HG03432 (cell line): ENCODE results near the gene PTPRO.
"Not testable (repeated sequence)": the region's sequence is repeated elsewhere in the genome, so short reads cannot be mapped to it uniquely, and the experiment has no call there.

ENCODE experiments used
- ATAC-seq: cut with Tn5 transposase; IDR thresholded peaks from one replicate; pipeline ENCODE4 v1.9.1; 2021; ENCODE audit warnings: mild to moderate bottlenecking, moderate library complexity; ENCODE audit not compliant: unreplicated experiment

Gene PTPRO

DNA sequence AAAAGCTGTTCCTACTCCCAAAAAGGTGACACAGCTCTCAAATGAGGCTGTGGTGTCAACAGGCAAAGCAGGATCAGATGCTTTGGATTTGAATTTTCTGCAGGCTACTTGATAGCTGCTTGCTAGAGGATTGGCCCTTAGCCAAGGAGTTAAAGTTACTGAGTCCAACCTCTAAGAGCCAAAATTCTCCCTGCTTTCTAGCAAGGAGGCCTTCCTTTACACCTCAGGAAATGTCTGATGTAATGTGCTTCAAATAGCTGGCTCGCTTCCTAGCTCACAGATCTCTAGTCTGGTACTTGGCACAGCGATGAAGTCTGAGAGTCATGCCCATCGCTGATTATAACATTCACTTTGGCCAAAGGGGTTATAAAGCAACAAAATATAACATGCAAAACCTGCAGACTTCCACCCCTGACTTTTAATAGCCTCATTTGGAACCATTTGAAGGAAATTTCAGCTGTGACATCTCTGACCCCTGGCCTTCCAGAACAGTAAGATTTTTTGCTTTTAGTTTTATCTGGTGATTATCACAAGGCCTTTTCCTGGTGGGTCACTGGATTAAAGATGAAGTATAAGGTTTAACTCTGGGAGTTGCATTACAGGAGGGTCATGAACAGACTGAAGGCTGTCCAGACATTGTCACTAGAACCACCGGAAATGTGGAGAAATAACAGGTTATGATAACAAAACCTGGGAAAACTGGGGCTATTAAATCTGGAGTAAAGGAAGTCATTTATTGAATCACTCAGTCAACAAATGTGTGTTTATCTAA lies 277.1 kb downstream of the PTPRO start:
- ATAC-seq = no peak

DNA sequence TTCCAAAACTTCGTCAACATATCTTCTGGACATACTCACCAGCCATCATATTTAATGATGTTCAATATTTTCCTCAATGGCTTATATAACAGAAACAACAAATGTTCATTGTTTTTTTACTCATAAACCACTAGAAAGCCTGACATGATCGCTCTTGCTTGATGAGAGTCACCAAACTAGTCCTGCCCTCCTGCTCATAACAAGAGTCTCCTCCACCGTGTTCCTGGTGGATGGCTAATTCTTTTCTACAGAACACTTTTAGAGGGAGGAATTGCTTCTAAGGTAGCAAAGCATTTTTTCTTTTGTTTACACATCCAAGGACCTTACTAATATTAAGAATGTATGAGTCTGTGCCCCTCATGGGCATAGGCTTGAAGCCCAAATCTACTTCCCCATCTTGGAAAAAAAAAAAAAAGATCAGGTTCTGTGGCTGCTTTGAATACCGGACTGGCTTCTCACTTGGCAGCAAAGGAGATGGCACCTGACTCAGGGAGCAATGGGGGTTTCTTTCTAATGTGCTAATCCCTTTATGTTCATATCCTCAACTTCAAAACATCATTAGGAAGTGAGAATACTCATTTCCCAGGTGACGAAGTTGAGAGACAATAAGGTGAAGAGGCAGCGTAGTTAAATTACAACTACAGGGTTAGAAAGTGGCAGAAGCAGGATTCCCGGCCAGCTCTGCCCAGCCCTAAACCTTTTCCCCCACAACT lies 278.1 kb downstream of the PTPRO start:
- ATAC-seq = no peak

DNA sequence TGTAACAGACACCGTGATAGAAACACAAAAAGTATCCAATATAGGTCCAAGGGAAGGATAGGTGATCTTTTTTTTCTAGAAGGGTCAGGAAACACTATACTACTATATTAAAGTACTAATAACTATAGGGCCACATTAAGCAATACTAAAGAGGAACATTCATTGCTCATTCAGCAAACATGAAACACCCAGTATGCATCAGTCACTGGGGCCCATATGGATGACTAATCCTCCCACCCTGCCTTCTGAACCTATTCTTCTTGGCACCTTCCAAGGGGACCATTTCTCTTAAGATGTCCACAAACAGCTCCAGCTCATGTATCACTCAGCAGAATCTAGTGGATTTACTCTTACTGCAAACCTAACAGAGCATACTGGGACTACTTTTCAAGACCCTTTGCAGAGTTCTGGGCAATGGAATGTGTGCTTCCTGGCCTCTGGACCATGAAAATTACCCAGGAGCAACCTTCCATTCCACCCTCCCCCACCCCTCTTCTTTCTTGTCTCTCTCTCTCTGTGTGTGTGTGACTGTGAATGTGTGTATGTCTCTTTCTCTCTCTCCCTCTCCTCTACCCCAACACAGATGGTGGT lies 279.0 kb downstream of the PTPRO start:
- ATAC-seq = no peak

DNA sequence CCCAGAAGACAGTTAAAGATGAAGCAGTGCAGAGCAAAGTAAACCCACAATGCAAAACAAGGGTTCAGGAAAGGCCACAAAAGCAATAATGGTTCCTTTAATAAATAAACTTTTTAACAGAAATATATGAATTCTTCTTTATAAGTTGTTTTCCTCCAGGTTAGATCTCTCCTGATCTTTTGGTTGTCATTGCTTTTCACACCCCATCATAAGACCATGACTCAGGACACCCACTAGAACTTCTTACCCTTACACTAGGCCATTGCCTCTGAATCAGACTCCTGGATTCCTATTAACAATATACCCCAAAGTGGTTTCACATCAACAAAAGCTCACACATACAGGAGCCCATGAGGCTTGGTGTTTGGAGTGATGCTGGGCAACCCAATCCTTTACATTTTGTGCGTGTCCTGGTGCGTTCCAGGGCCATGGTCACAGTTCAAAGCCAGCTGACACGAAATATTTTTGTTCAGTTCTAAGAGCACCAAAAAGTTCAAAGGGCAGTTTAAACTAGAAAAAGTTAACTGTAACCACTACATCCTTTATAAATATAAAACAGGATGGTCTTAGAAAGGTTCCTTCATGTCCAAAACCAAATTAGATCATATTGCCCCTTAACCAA lies 279.9 kb downstream of the PTPRO start:
- ATAC-seq = no peak

DNA sequence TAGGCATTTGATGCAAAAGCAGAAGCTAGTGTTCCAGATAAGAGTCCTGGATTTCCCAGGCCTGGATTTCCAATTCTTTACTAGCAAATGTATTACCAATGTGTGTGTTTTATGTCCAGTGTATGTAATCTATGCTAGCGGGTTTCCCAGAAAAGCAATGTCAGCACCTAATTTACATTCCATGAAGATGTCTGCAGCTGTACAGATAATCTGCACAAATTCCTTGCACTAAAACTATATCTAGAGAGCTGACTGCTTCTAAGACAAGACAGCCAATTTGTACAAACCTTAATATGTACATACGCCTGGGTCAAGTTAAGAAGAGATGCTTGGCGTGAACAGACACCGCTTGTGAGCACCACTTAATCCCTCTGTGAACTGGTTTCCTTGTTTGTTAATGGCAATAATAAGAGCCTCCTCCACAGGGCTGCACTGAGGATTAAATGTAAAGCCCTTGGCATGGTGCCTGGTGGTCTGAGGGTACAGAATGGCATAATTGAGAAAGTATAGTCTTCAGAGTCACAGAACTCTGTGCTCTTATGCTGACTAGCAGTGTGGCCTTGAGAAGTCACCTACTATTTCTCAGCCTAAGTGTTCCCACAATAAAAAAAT lies 281.3 kb downstream of the PTPRO start:
- no peak for ATAC-seq

DNA sequence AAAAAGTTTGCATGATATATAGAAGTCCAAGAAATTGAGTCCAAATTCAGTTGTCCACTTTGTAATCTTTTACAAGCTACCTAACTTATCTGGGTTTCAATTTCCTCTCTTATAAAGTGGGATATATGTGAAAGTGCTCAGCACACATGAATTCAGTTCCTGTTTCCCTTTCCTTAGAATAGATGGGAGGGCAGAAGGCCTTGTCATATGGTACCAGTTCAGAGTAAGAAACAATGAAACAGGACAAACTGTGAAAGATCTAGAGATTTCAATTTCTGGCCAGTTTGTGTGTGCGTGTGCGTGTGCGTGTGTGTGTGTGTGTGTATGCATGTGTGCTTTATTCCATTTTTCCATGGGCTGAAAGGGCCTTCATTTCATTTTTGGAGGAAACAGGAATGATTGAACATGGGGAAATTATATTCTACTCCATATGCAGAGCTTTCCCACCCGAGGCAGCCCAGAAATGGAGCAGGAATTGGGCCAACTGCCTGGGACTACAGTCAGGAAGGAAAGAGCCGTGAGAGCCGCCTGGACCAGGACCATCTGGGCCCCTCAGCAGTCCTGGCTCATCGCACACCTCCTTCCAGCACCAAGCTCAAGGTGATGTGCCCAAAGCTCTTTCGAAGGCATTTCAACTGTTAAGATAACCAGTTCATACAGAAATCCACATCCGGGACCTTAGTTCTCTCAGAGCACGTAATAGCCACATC lies 283.7 kb downstream of the PTPRO start:
- no peak for ATAC-seq

DNA sequence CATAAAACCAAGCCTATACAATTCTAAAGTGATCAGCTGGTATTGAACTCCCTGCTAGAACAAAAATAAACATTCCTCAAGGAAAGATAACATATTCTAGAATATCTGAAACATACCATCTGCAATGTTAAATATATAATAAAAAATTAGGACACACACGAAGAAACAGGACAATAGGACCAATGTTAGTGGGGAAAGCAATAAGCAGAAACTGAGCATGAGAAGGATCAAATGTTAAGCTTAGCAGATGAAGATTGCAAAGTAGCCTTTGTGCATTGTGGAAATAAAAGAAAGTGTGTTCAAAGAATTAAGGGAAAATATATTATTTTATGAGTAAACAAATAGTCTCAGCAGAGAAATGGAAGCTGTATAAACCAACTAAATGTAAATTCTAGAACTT lies 286.1 kb downstream of the PTPRO start:
- no peak for ATAC-seq

DNA sequence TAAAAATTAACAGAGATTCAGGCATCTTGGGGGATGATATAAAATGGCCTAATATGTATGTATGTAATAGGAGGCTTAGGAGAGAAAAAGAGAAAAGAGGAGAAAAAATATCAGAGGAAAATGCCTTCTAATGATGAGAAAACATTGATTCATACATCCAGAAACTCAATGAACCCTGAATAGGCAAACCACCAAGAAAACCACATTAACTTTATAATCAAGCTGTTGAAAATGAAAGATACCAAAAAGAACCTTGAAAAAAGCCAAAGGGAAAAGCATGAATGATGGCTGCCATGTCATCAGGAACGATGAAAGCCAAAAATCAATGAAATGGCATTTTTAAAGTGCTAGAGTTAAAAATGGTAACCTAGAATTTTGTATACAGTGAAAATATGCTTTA lies 286.6 kb downstream of the PTPRO start:
- ATAC-seq = no peak

DNA sequence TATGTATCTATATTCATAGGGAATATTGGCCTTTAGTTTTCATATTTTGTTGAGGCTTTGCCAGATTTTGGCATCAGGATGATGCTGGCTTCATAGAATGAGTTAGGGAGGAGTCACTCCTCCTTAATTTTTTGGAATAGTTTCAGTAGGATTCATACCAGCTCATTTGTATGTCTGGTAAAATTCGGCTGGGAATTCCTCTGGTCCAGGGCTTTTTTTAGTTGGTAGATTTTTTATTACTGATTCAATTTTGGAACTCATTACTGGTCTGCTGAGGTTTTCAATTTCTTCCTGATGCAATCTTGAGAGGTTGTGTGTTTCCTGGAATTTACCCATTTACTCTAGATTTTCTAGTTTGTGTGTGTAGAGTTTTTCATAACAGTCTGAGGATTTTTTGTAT lies 291.7 kb downstream of the PTPRO start:
- no peak for ATAC-seq

DNA sequence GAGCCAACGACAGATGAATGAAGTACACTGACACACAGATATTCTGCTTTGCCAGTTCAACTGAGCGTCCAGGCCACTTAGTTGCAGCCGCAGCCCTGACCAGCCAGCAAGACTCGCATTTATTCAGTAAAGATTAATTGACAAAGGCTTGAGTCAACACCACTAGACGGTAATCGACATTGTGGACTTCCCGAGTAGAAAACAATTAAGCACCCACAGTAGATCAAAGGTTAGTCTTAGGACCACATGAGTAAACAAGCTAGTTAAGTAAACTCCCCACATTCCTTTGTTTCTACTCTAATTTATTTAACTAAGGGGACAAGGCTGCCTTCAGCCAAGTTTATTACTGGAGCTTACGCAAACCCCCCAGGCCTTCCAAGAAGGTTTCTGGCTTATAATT lies 294.2 kb downstream of the PTPRO start:
- not testable (repeated sequence) for ATAC-seq

DNA sequence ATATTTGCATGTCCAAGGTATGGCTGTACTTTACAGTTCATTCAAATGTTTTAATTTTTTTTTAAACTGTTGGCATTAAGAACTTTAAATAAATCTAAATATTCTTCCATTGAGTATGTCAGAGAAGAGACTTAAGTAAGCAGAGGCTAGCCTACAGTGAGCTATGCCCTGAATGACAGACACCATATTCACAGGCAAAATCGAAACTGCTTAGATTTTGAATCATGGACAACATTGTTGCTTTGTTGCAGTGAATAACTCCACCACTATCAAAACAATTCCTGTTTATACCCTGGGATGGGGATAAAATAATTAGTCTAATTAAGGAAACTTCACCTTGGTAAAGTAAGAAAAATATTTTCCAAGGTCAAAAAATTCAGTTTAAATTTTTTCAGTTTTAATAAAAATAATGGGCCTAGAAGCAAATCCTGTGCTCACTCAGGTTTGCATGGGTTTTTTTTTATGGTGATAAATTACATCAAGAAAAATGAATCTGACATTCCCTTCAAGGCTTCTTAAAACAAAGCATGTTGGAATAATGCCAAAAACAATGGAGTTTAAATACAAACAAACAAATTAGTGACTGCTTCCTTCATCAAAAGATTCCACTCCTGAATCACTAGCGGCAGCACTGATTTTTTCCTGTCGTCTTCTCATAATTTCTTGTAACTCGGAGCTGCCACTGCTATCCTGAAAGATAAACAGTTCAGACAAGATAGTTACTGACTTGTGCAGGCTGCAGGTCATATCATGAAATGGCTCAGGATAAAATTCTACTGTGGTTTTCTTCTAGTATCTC lies 298.6 kb downstream of the PTPRO start:
- ATAC-seq = no peak

DNA sequence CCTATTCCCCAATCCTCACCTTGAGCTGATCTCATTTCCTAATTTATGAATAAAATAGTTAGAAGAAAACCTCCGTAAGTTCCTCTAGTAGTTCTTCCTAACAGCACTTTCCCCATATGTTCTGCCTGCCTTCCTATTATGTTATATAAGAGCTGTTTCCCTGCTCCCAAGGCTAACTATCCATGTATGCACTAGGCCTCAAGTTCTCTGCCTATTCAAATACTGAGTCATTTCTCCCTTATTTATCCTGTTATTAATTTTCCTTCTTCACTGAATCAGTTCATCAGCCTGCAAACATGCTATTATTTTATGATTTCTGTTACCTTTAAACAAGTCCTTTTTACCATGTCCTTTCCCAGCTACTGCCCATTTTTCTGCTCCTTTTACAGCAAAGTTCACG lies 302.8 kb downstream of the PTPRO start:
- ATAC-seq = no peak

DNA sequence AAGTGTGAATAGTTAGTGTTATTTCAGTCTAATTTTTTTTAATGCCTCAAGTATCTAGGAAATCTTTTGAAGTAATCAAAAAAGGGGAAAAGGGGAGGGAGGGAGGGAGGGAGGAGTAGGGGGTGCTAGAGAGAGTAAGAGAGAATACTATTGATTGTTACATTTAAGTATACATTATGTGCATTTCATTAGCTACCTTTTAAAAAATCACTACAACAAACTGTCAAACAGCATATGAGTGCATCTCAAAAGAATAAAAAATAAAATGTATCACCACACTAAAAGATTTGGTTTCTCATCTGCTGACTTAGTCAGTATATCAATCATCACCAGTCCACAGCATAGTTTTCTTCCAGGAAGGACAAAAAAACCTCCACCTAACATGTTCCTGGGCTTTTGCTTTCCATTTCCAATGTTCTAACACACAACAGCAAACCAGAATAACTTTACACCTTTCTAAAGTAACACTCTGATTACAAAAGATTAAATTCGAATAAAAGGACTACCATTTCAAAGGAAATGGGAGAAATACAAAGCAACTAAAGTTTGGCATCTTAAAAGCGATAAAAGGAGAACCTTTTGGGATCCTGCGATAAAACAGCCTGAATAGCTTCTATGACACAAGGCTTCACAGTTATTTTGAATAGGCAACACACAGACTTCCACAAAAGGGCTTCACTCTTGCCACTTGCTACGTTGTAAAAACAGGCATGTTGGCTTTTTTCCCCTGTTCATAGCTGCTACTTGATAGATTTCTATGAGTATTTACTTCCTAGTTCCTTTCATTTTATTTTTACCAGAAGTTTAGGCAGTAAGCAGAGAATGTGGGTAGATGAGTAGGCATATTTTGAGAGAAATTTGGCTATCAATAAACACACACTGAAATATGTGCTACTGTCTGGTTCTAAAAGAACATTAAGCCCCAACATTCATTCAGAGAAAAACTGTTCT lies 306.0 kb downstream of the PTPRO start:
- no peak for ATAC-seq

DNA sequence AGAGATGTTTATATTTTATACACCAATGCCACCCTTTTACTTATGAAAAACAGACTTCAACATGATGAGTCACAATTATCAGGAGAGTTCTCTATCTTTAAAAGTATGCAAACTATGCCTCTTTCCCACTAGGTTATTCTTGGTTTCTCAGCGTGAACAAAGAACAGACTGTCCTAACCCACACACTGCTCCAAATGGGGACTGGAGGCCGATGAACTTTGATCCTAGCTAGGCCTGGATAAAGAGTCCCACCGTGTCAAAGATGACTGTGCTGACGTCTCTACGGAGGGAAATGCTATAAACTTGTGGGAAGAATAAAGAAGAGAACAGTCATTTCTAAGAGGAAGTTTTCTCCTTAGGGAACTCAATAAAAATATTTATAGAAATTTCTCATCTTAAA lies 306.8 kb downstream of the PTPRO start:
- peak; percentile 88 for ATAC-seq

DNA sequence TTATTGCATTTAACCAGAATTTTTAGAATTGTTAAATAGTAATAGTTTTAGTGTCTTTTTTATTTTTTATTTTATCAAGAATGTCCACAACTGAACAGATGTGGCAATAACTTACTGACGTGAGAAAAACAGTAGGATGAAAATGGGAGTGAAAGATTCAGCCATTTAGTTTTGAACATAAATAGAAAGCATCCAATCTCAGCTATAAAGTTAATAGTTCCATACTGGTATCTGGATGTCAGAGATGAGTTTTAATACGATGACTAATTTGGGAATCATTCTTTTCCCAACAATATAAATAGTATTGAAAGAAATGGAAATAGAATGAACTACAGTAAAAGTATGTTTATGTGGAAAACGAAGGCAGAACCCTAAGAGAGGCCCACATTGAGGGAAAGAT lies 307.5 kb downstream of the PTPRO start:
- ATAC-seq = no peak

DNA sequence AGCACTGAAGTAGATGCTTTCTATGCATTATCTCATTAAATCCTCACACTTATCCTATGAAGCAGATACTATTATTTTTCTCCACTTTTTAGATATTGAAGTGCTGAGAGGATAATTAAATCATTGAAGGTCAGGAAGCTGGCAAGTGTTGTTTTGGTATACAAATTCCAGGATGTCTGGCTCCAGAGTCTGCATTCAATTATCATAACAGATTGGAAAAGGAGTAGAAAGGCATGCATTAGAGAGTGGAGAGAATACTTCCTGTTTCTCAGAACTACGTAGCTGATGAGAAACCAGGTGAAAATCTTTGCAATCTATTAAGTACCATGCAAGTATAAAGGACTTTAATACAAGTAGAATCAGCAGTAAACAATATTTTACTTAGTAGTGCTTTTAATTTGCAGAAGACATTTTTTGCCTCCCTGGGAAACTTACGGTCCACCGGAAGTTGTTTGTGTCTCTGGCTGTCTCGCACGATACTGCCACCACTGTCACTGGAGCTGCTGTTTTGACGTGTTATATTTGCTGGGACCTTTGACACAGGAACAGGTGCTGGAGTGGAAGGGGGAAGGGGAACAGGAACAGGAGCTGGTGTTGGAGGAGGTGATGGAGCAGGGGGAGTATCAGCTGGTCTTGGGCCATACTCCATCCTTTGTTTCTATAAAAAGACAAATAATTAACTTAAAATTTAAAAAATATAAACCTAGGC lies 308.9 kb downstream of the PTPRO start:
- no peak for ATAC-seq

DNA sequence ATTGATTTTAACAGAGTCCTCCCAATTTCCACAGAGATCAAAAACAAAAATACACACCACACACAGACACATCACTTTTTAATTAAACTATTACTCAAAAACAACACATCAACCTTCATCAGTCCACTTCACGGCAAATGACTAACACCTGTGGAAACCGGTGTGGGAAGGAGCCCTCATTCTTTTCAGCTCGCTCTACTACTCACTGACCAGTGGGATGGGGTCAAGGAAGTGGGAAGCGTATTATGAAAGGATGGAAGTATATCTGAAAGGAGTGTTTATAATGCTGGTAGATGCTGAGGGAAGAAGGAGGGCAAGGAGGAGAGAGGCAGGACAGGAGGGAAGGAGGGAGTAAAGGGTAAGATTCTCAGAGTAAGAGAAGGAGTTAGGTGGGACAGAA lies 310.4 kb downstream of the PTPRO start:
- no peak for ATAC-seq

DNA sequence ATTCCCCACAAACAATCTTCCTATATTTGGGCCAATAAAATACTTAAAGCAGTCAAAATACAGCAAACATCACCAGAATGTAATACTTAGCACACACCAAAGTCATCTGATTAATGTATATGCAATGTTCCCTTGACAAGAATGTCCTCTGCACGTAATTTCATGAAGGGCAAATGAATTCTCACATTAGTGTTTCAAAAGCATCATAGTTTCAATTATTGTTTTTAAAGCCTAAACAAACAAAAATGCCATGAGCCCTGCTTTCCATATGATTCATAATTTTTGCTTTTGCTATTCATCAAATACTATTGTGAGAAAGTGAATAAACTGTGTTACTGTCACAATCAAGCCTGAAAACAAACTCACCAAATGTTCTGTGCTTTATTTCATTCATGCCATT lies 310.9 kb downstream of the PTPRO start:
- ATAC-seq = no peak
